ENCODE data around the gene PCDHB11.
"Not testable (repeated sequence)": the region's sequence is repeated elsewhere in the genome, so short reads cannot be mapped to it uniquely, and the experiment has no call there.

PCDHB11 gene

GRCh38 chr5:141236516-141237313 is 37.3 kb downstream of the PCDHB11 start:
- FAIRE-seq: no peak

GRCh38 chr5:141241496-141241895 is 42.1 kb downstream of the PCDHB11 start:
- FAIRE-seq (no peak), DNase-seq (ENCODE audit: low spot score) (no peak)

More at GRCh38 chr5:141236516-141237313, 37.3 kb downstream of the PCDHB11 start:
- DNase-seq (ENCODE audit: low spot score): no peak

GRCh38 chr5:141245250-141245717 is 45.9 kb downstream of the PCDHB11 start, which contains the start of gene PCDHB15:
Gene PCDHB15 (plus strand): TSS chr5:141245395. CDS start chr5:141245579, 184 bp downstream.
- no peak for FAIRE-seq

GRCh38 chr5:141246971-141247370 is 47.5 kb downstream of the PCDHB11 start:
- not testable (repeated sequence) for DNase-seq (ENCODE audit: low spot score); FAIRE-seq

More at GRCh38 chr5:141245250-141245717, 45.9 kb downstream of the PCDHB11 start, which contains the start of gene PCDHB15:
- DNase-seq (ENCODE audit: low spot score): no peak

DNA sequence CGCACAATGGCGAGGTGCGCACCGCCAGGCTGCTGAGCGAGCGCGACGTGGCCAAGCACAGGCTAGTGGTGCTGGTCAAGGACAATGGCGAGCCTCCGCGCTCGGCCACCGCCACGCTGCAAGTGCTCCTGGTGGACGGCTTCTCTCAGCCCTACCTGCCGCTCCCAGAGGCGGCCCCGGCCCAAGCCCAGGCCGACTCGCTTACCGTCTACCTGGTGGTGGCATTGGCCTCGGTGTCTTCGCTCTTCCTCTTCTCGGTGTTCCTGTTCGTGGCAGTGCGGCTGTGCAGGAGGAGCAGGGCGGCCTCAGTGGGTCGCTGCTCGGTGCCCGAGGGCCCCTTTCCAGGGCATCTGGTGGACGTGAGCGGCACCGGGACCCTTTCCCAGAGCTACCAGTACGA is 48.0 kb downstream of the PCDHB11 start:
- FAIRE-seq; DNase-seq (ENCODE audit: low spot score): not testable (repeated sequence)

GRCh38 chr5:141250576-141250975 is 51.1 kb downstream of the PCDHB11 start:
- FAIRE-seq: no peak

More at GRCh38 chr5:141250576-141250975, 51.1 kb downstream of the PCDHB11 start:
- no peak for DNase-seq (ENCODE audit: low spot score)

Data from urothelium cell line (cell line).